ENCODE data around the gene BRS3.

- no peak for TF ChIP-seq CTCF (IDR thresholded peaks at IDR 0.05; ENCODE audit: low read depth, low read length)
- TF ChIP-seq POLR2A (IDR thresholded peaks at IDR 0.05; ENCODE audit: extremely low read depth, insufficient read length): no peak
- TF ChIP-seq MAX (IDR thresholded peaks at IDR 0.05; ENCODE audit: low read depth, low read length): no peak
- TF ChIP-seq MYC (IDR thresholded peaks at IDR 0.05; ENCODE audit: low read depth, low read length): no peak
Observed at GRCh38 chrX:136476501-136476900, 11.2 kb upstream of the BRS3 start.

All from NB4 (cell line).